SK-N-SH (cell line): ENCODE measurements around the gene PXN. TPM values are rescaled to one million over a fixed set of nuclear protein-coding genes. Genes with fewer than 3 reads are reported as not detected.
"Not testable (repeated sequence)": the region's sequence is repeated elsewhere in the genome, so short reads cannot be mapped to it uniquely, and the experiment has no call there.

ENCODE experiments used
- CTCF ChIA-PET: fragments of 300-600, 350-600 bp; formaldehyde crosslinking; extraction: SDS; loops from one replicate; lab custom pipeline; 2021; lab: Yijun Ruan, JAX
- POLR2A ChIA-PET: fragments of 350-600 bp; sonication (Branson Sonifier 250); formaldehyde crosslinking; extraction: SDS; loops from one replicate; lab custom pipeline; 2020; ENCODE audit warnings: antibody characterized with exemption, inconsistent platforms; lab: Yijun Ruan, JAX
- DNase-seq: peaks from one replicate; pipeline ENCODE4 v3.0.0; 2012
- H2AFZ ChIP-seq: fragments of 200-600 bp; sonication (generic); 2 replicates; pipeline ENCODE4 v1.8.1; 2016; ENCODE audit warnings: antibody characterized with exemption, mild to moderate bottlenecking, low read depth
- H3F3A ChIP-seq: fragments of 200-600 bp; sonication (generic); replicated peaks from 2 replicates; pipeline ENCODE3; 2016; ENCODE audit warnings: antibody characterized with exemption, mild to moderate bottlenecking; ENCODE audit not compliant: insufficient read depth
- H3K27ac ChIP-seq, 2 experiments: fragments of 200-500 bp in 1 of 2; fragments of 200-600 bp in 1 of 2; sonication (Bioruptor generic) in 1 of 2; sonication (generic), shearing (Covaris generic) in 1 of 2; 2 replicates each; pipeline versions ENCODE4 v1.5.1 to v1.6.1; 2014 to 2016; ENCODE audit warnings: low read depth in 2 of 2, inconsistent platforms in 1 of 2, low read length in 1 of 2, mild to moderate bottlenecking in 1 of 2, mixed read lengths in 1 of 2
- H3K27me3 ChIP-seq: fragments of 200-600 bp; sonication (generic), shearing (Covaris generic); 2 replicates; pipeline ENCODE4 v1.6.1; 2016; ENCODE audit warnings: mixed run types; ENCODE audit not compliant: insufficient read depth
- H3K36me3 ChIP-seq, 2 experiments: fragments of 200-500 bp in 1 of 2; fragments of 200-600 bp in 1 of 2; sonication (Bioruptor generic) in 1 of 2; sonication (generic) in 1 of 2; replicated peaks in 1 of 2; 2 replicates each; pipeline versions ENCODE3 to v1.5.1; 2014 to 2016; ENCODE audit warnings: low read length in 1 of 2, mild to moderate bottlenecking in 1 of 2; ENCODE audit not compliant: insufficient read depth in 2 of 2, control insufficient read depth in 1 of 2
- H3K4me1 ChIP-seq, 2 experiments: fragments of 200-500 bp in 1 of 2; fragments of 200-600 bp in 1 of 2; sonication (Bioruptor generic) in 1 of 2; sonication (generic), shearing (Covaris generic) in 1 of 2; 2 replicates each; pipeline versions ENCODE4 v1.5.1 to v1.6.1; 2014 to 2016; ENCODE audit warnings: low read depth in 1 of 2, low read length in 1 of 2, mixed run types in 1 of 2; ENCODE audit not compliant: insufficient read depth in 2 of 2, control insufficient read depth in 1 of 2
- H3K4me2 ChIP-seq: fragments of 200-600 bp; sonication (generic), shearing (Covaris generic); 2 replicates; pipeline ENCODE4 v1.6.1; 2017; ENCODE audit warnings: mixed run types
- H3K4me3 ChIP-seq, 2 experiments: fragments of 200-500 bp in 1 of 2; fragments of 200-600 bp in 1 of 2; sonication (Bioruptor generic) in 1 of 2; sonication (generic), shearing (Covaris generic) in 1 of 2; 2 replicates each; pipeline versions ENCODE4 v1.5.1 to v1.8.1; 2014 to 2016; ENCODE audit warnings: low read depth in 2 of 2, inconsistent platforms in 1 of 2, low read length in 1 of 2, mild to moderate bottlenecking in 1 of 2, mixed read lengths in 1 of 2, moderate library complexity in 1 of 2
- H3K79me2 ChIP-seq: fragments of 200-600 bp; sonication (generic); 2 replicates; pipeline ENCODE4 v1.8.1; 2017; ENCODE audit warnings: mild to moderate bottlenecking; ENCODE audit not compliant: insufficient read depth
- H3K9ac ChIP-seq: fragments of 200-600 bp; sonication (generic); 2 replicates; pipeline ENCODE4 v1.6.1; 2017; ENCODE audit warnings: mixed run types
- H3K9me2 ChIP-seq: fragments of 200-600 bp; sonication (generic); 2 replicates; pipeline ENCODE4 v1.6.1; 2017; ENCODE audit warnings: mixed run types
- H3K9me3 ChIP-seq: fragments of 200-600 bp; sonication (generic); 2 replicates; pipeline ENCODE4 v1.6.1; 2017; ENCODE audit warnings: mixed run types, mild to moderate bottlenecking, moderate library complexity
- H4K20me1 ChIP-seq: fragments of 200-600 bp; sonication (generic); 2 replicates; pipeline ENCODE4 v1.6.1; 2017; ENCODE audit warnings: mild to moderate bottlenecking, mixed run types; ENCODE audit not compliant: insufficient read depth
- ELF1 ChIP-seq: IDR thresholded peaks from 2 replicates; pipeline ENCODE4 v1.4.0; 2012
- EP300 ChIP-seq, 2 experiments: IDR thresholded peaks; 2 replicates each; pipeline versions ENCODE4 v1.4.0 to v1.6.1; 2012; ENCODE audit warnings: borderline replicate concordance in 1 of 2, low read depth in 1 of 2, low read length in 1 of 2
- FOSL2 ChIP-seq: IDR thresholded peaks from 2 replicates; pipeline ENCODE4 v1.4.0; 2012; ENCODE audit warnings: low read depth, mild to moderate bottlenecking, moderate library complexity, borderline replicate concordance
- FOXM1 ChIP-seq: IDR thresholded peaks from 2 replicates; pipeline ENCODE4 v1.4.0; 2012; ENCODE audit warnings: low read depth, mild to moderate bottlenecking
- IRF3 ChIP-seq: fragments of 150-350 bp; IDR thresholded peaks from 2 replicates; pipeline ENCODE4 v1.6.1; 2016; ENCODE audit warnings: mild to moderate bottlenecking, low read depth, low read length
- MEF2A ChIP-seq: IDR thresholded peaks from 2 replicates; pipeline ENCODE4 v1.4.0; 2012; ENCODE audit warnings: low read depth, borderline replicate concordance
- MXI1 ChIP-seq: IDR thresholded peaks from 2 replicates; pipeline ENCODE4 v1.6.1; 2012; ENCODE audit warnings: mild to moderate bottlenecking, low read depth, low read length, improper control_type of control experiment
- REST ChIP-seq: IDR thresholded peaks from 2 replicates; pipeline ENCODE4 v1.6.1; 2012; ENCODE audit warnings: mild to moderate bottlenecking, low read depth, low read length, moderate library complexity
- TAF1 ChIP-seq: IDR thresholded peaks from 2 replicates; pipeline ENCODE4 v1.6.1; 2012; ENCODE audit warnings: low read depth, mild to moderate bottlenecking, low read length, moderate library complexity, borderline replicate concordance
- TCF12 ChIP-seq: IDR thresholded peaks from 2 replicates; pipeline ENCODE4 v1.4.0; 2012
- TEAD4 ChIP-seq: IDR thresholded peaks from 2 replicates; pipeline ENCODE4 v1.4.0; 2012; ENCODE audit warnings: mild to moderate bottlenecking, borderline replicate concordance; ENCODE audit not compliant: insufficient read depth
- YY1 ChIP-seq: IDR thresholded peaks from 2 replicates; pipeline ENCODE4 v1.4.0; 2012; ENCODE audit warnings: low read depth, mild to moderate bottlenecking
- WGBS: methylation state at CpG from one replicate; pipeline ENCODE4 v1.1.6; 2017; ENCODE audit warnings: low lambda C conversion rate; 5-methylcytosine and 5-hydroxymethylcytosine counted together
- polyA plus RNA-seq, 3 experiments: library from polyadenylated mRNA; depleted of rRNA; stranded (reverse); fragments of >200 nt; gene quantifications; 2 replicates each; pipeline ENCODE4 v1.2.3, GENCODE V29; 2012
- TF ChIP-seq, protein P1 (sequence below): IDR thresholded peaks from 2 replicates; pipeline ENCODE4; 2012
- TF ChIP-seq, protein P2 (sequence below): fragments of 200-600 bp; sonication (generic); IDR thresholded peaks from 2 replicates; pipeline ENCODE4 v1.6.1; 2017; ENCODE audit warnings: antibody characterized with exemption, mild to moderate bottlenecking, moderate library complexity

The PXN gene
- polyA plus RNA-seq, 1 of the 3 experiments (the other 2 are of a cell fraction): 89.0 TPM

GRCh38 chr12:120247183-120247582, 18.3 kb downstream of the PXN start (continued):
- no peak for TF ChIP-seq IRF3

DNA sequence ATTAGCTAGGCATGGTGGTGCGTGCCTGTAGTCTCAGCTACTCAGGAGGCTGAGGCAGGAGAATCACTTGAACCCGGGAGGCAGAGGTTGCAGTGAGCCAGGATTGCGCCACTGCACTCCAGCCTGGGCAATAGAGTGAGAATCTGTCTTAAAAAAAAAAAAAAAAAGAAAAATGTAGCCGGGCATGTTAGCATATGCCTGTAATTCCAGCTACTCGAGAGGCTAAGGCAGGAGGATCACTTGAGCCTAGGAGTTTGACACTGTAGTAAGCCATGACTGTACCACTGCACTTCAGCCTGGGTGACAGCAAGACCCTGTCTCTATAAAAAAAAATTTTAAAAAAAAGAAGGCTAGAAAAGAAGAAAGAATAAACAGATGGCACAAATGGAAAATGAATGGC, 18.8 kb downstream of the PXN start:
- not testable (repeated sequence) for H2AFZ ChIP-seq, H3K27me3 ChIP-seq, H3K4me3 ChIP-seq, DNase-seq, H3K9me3 ChIP-seq, H3K9me2 ChIP-seq
- ChIA-PET CTCF (interaction anchor here (1.7 kb wide), 1 partner anchor 8 kb away, joined by 4 read pairs; no protein-coding TSS in a partner anchor), POLR2A (interaction anchor here (0.6 kb wide), 1 partner anchor 141 kb away, joined by 4 read pairs; no protein-coding TSS in a partner anchor)
- peaks cover 74% of the 10 kb centered on the region for H4K20me1 ChIP-seq
- H3K27ac ChIP-seq: peak overlapping the region; percentile 56 to 93; a peak in 3 of 4 replicates
- H3K4me2 ChIP-seq: peak overlapping the region; percentile 63
- H3K36me3 ChIP-seq: peaks cover 0 to 10% of the 10 kb centered on the region in 2 experiments
- H3K9ac ChIP-seq: peak overlapping the region; percentile 25; the same call in 1 of the 2 replicates
- 78% methylated on average over 5 of the region's 5 CpGs for WGBS
- peaks cover 17 to 56% of the 10 kb centered on the region in 2 experiments for H3K4me1 ChIP-seq
- H3F3A ChIP-seq: peaks cover 50% of the 10 kb centered on the region
- H3K79me2 ChIP-seq: peaks cover 98% of the 10 kb centered on the region

DNA sequence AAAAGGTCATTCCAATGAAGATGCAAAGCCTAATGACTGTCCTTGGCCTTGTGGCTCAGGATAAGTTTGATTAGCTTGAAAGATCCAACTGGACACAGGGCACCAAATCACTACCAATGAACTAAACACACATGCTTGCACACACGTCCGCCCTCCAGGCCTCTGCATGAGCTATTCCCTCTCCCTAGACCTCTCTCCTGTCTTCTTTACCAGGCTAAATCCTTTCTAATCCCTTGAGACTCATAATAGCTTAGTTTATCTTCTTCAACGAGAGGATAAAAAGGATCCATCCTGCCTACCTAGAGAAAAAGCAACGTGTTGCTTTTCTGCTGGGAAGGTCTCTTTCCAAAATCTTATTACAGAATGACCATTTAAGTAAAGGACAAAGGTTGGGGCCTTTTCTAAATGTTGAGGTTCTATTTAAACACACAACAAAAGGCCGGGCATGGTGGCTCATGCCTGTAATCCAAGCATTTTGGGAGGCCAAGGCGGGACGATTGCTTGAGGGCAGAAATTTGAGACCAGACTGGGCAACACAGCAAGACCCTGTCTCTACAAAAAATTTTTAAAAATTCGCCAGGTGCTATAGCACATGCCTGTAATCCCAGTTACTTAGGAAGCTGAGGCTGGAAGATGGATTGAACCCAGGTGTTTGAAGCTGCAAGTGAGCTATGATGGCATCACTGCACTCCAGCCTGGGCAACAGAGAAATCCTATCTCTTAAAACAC, 22.4 kb downstream of the PXN start:
- CTCF ChIA-PET: interaction anchor here (0.8 to 12.5 kb wide), 5 partner anchors 8 to 281 kb away, joined by 3 to 148 read pairs (median 5); no protein-coding TSS in a partner anchor
- 90% methylated on average over 8 of the region's 8 CpGs for WGBS
- peak overlapping the region in 1 of 2 experiments; percentile 13; a peak in 1 of 4 replicates for H3K27ac ChIP-seq
- H3K4me2 ChIP-seq: no peak overlapping the region
- peaks cover 98% of the 10 kb centered on the region for H3K79me2 ChIP-seq
- no peak overlapping the region for H3K9ac ChIP-seq
- TF ChIP-seq FOXM1 (no peak), MEF2A (no peak), ELF1 (no peak), EP300 (IDR thresholded peaks at IDR 0.05; ENCODE audit: borderline replicate concordance in 1 of 2, low read depth in 1 of 2, low read length in 1 of 2) (no peak), TCF12 (no peak), REST (no peak), TEAD4 (no peak), YY1 (no peak), MXI1 (no peak), TAF1 (no peak), FOSL2 (no peak)
- TF ChIP-seq, protein P1, sequence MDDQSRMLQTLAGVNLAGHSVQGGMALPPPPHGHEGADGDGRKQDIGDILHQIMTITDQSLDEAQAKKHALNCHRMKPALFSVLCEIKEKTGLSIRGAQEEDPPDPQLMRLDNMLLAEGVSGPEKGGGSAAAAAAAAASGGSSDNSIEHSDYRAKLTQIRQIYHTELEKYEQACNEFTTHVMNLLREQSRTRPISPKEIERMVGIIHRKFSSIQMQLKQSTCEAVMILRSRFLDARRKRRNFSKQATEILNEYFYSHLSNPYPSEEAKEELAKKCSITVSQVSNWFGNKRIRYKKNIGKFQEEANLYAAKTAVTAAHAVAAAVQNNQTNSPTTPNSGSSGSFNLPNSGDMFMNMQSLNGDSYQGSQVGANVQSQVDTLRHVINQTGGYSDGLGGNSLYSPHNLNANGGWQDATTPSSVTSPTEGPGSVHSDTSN: no peak
- TF ChIP-seq, protein P2, sequence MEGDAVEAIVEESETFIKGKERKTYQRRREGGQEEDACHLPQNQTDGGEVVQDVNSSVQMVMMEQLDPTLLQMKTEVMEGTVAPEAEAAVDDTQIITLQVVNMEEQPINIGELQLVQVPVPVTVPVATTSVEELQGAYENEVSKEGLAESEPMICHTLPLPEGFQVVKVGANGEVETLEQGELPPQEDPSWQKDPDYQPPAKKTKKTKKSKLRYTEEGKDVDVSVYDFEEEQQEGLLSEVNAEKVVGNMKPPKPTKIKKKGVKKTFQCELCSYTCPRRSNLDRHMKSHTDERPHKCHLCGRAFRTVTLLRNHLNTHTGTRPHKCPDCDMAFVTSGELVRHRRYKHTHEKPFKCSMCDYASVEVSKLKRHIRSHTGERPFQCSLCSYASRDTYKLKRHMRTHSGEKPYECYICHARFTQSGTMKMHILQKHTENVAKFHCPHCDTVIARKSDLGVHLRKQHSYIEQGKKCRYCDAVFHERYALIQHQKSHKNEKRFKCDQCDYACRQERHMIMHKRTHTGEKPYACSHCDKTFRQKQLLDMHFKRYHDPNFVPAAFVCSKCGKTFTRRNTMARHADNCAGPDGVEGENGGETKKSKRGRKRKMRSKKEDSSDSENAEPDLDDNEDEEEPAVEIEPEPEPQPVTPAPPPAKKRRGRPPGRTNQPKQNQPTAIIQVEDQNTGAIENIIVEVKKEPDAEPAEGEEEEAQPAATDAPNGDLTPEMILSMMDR: no peak
- H3F3A ChIP-seq: peaks cover 36% of the 10 kb centered on the region
- no peak overlapping the region for H3K4me3 ChIP-seq
- H3K9me2 ChIP-seq: no peaks in the 10 kb centered on the region
- POLR2A ChIA-PET: no interaction called here
- no peak overlapping the region for H2AFZ ChIP-seq
- no peaks in the 10 kb centered on the region for H3K9me3 ChIP-seq
- peaks cover 25 to 39% of the 10 kb centered on the region in 2 experiments for H3K4me1 ChIP-seq
- peaks cover 0 to 5% of the 10 kb centered on the region in 2 experiments for H3K36me3 ChIP-seq
- DNase-seq: no peak
- H4K20me1 ChIP-seq: peaks cover 70% of the 10 kb centered on the region
- no peaks in the 10 kb centered on the region for H3K27me3 ChIP-seq
